H1 (cell line): ENCODE results near the gene CSN3. TPM values are rescaled to one million over a fixed set of nuclear protein-coding genes. Genes with fewer than 3 reads are reported as not detected.

Experiments used
- CTCF ChIA-PET: fragments of 300-600 bp; sonication (Branson Sonifier 250); formaldehyde crosslinking; loops from one replicate; lab custom pipeline; 2021; ENCODE audit not compliant: partially characterized antibody; lab: Charles Lee
- POLR2A ChIA-PET: fragments of 300-600 bp; sonication (Branson Sonifier 250); formaldehyde crosslinking; loops from one replicate; lab custom pipeline; 2021; ENCODE audit warnings: inconsistent platforms; ENCODE audit not compliant: partially characterized antibody; lab: Charles Lee
- DNase-seq, 2 experiments: peaks; one replicate each; pipeline versions ENCODE4 v3.0.0 to v3.0.0-alpha.2; 2010 to 2022; ENCODE audit warnings: low spot score in 2 of 2, low read depth in 1 of 2, mixed read lengths in 1 of 2
- FAIRE-seq: peaks from 2 replicates; lab custom pipeline; 2011; peaks lifted over from hg19 to GRCh38; lab: Jason Lieb, UNC
- H2AFZ ChIP-seq: 2 replicates; pipeline ENCODE4 v1.8.1; 2012; ENCODE audit warnings: low read length, inconsistent platforms
- H2AK5ac ChIP-seq: 2 replicates; pipeline ENCODE4 v1.6.1; 2013; ENCODE audit warnings: low read depth, low read length
- H2BK120ac ChIP-seq: replicated peaks from 2 replicates; pipeline ENCODE3; 2013; ENCODE audit warnings: low read depth, low read length, inconsistent platforms
- H2BK12ac ChIP-seq: 2 replicates; pipeline ENCODE4 v1.6.1; 2013; ENCODE audit warnings: low read depth, low read length
- H2BK15ac ChIP-seq: 2 replicates; pipeline ENCODE4 v1.6.1; 2013; ENCODE audit warnings: low read length
- H2BK20ac ChIP-seq: 2 replicates; pipeline ENCODE4 v1.6.1; 2013; ENCODE audit warnings: low read length
- H2BK5ac ChIP-seq: 2 replicates; pipeline ENCODE4 v1.6.1; 2013; ENCODE audit warnings: low read depth, low read length
- H3K14ac ChIP-seq: 2 replicates; pipeline ENCODE4 v1.6.1; 2013; ENCODE audit warnings: inconsistent platforms; ENCODE audit not compliant: insufficient read length
- H3K18ac ChIP-seq: 2 replicates; pipeline ENCODE4 v1.6.1; 2013; ENCODE audit warnings: low read length; ENCODE audit errors: extremely low read depth
- H3K23ac ChIP-seq: 2 replicates; pipeline ENCODE4 v1.6.1; 2013; ENCODE audit warnings: inconsistent platforms; ENCODE audit not compliant: insufficient read length
- H3K23me2 ChIP-seq: 2 replicates; pipeline ENCODE4 v1.6.1; 2013; ENCODE audit warnings: low read depth, low read length
- H3K27ac ChIP-seq: 2 replicates; pipeline ENCODE4 v1.6.1; 2011; ENCODE audit warnings: low read depth, low read length, inconsistent platforms
- H3K27me3 ChIP-seq, 4 experiments: replicated peaks in 1 of 4; 1 replicate in 1 of 4; 2 replicates in 3 of 4; pipeline versions ENCODE4 v1.6.1 to v1.8.1; 2011 to 2013; ENCODE audit warnings: low read length in 3 of 4, mild to moderate bottlenecking in 3 of 4, inconsistent platforms in 2 of 4, mixed read lengths in 2 of 4, moderate library complexity in 1 of 4; ENCODE audit not compliant: control insufficient read depth in 3 of 4, insufficient read depth in 3 of 4; ENCODE audit errors: extremely low read depth in 1 of 4
- H3K36me3 ChIP-seq, 4 experiments: 2 replicates each; pipeline versions ENCODE4 v1.6.1 to v1.8.1; 2011 to 2013; ENCODE audit warnings: mild to moderate bottlenecking in 4 of 4, low read length in 3 of 4, moderate library complexity in 2 of 4, control low read depth in 1 of 4, inconsistent platforms in 1 of 4; ENCODE audit not compliant: insufficient read depth in 4 of 4, control insufficient read depth in 2 of 4
- H3K4ac ChIP-seq: replicated peaks from 2 replicates; pipeline ENCODE3; 2013; ENCODE audit warnings: low read length, low read depth, mixed read lengths, inconsistent platforms; ENCODE audit not compliant: insufficient read length
- H3K4me1 ChIP-seq, 4 experiments: replicated peaks in 1 of 4; 1 replicate in 1 of 4; 2 replicates in 3 of 4; pipeline versions ENCODE4 v1.6.1 to v1.8.1; 2011 to 2013; ENCODE audit warnings: low read length in 3 of 4, inconsistent platforms in 2 of 4, mixed read lengths in 1 of 4; ENCODE audit not compliant: insufficient read depth in 4 of 4, control insufficient read depth in 3 of 4
- H3K4me2 ChIP-seq, 2 experiments: 2 replicates each; pipeline versions ENCODE4 v1.6.1 to v1.8.1; 2011 to 2013; ENCODE audit warnings: low read depth in 2 of 2, low read length in 2 of 2, control low read depth in 1 of 2, inconsistent platforms in 1 of 2, mild to moderate bottlenecking in 1 of 2; ENCODE audit not compliant: insufficient read depth in 1 of 2
- H3K4me3 ChIP-seq, 4 experiments: fragments of 200-600, 300-600 bp in 1 of 4; sonication (generic), shearing (Covaris generic), sonication (Bioruptor Twin) in 1 of 4; 2 replicates each; pipeline versions ENCODE4 v1.5.1 to v1.8.1; 2011 to 2016; ENCODE audit warnings: low read length in 4 of 4, low read depth in 3 of 4, control low read depth in 2 of 4, inconsistent platforms in 2 of 4, mild to moderate bottlenecking in 2 of 4, mixed read lengths in 1 of 4, moderate library complexity in 1 of 4; ENCODE audit not compliant: insufficient read depth in 2 of 4; ENCODE audit errors: extremely low read depth in 1 of 4
- H3K56ac ChIP-seq: replicated peaks from 2 replicates; pipeline ENCODE3; 2013; ENCODE audit warnings: low read depth, mild to moderate bottlenecking, mixed read lengths, low read length, inconsistent platforms; ENCODE audit not compliant: insufficient read length
- H3K79me1 ChIP-seq: 2 replicates; pipeline ENCODE4 v1.6.1; 2013; ENCODE audit warnings: low read depth, low read length, control low read depth
- H3K79me2 ChIP-seq, 2 experiments: 2 replicates each; pipeline versions ENCODE4 v1.6.1 to v1.8.1; 2012 to 2013; ENCODE audit warnings: low read length in 2 of 2, mild to moderate bottlenecking in 2 of 2, inconsistent platforms in 1 of 2; ENCODE audit not compliant: insufficient read depth in 2 of 2, control insufficient read depth in 1 of 2
- H3K9ac ChIP-seq, 4 experiments: replicated peaks in 1 of 4; 1 replicate in 1 of 4; 2 replicates in 3 of 4; pipeline versions ENCODE4 v1.6.1 to v1.8.1; 2011 to 2013; ENCODE audit warnings: low read depth in 3 of 4, low read length in 3 of 4, control low read depth in 2 of 4, mild to moderate bottlenecking in 2 of 4, moderate library complexity in 2 of 4, inconsistent platforms in 1 of 4; ENCODE audit errors: extremely low read depth in 1 of 4
- H3K9me3 ChIP-seq, 2 experiments: 2 replicates each; pipeline versions ENCODE4 v1.6.1 to v1.8.1; 2012 to 2013; ENCODE audit warnings: mild to moderate bottlenecking in 2 of 2, moderate library complexity in 2 of 2, control low read depth in 1 of 2, inconsistent platforms in 1 of 2, low read depth in 1 of 2, low read length in 1 of 2, mixed read lengths in 1 of 2; ENCODE audit not compliant: insufficient read depth in 2 of 2
- H4K20me1 ChIP-seq, 2 experiments: replicated peaks in 1 of 2; 2 replicates each; pipeline versions ENCODE3 to v1.8.1; 2011 to 2013; ENCODE audit warnings: inconsistent platforms in 2 of 2, low read length in 2 of 2, mild to moderate bottlenecking in 1 of 2; ENCODE audit not compliant: insufficient read depth in 2 of 2, control insufficient read depth in 1 of 2
- H4K5ac ChIP-seq: 2 replicates; pipeline ENCODE4 v1.6.1; 2013; ENCODE audit warnings: low read length, low read depth, mixed read lengths, inconsistent platforms; ENCODE audit not compliant: insufficient read length
- H4K8ac ChIP-seq: 2 replicates; pipeline ENCODE4 v1.8.0; 2013; ENCODE audit warnings: mild to moderate bottlenecking, moderate library complexity, low read length, inconsistent platforms; ENCODE audit not compliant: insufficient read depth; ENCODE audit errors: extremely low read depth
- H4K91ac ChIP-seq: replicated peaks from 2 replicates; pipeline ENCODE3; 2013; ENCODE audit warnings: low read length, mixed read lengths, inconsistent platforms; ENCODE audit not compliant: insufficient read length
- SAP30 ChIP-seq: fragments of 300-600 bp; sonication (generic); IDR thresholded peaks from 2 replicates; pipeline ENCODE4 v1.7.1; 2012; ENCODE audit warnings: low read length, moderate library complexity, mild to moderate bottlenecking, inconsistent platforms; ENCODE audit not compliant: insufficient read depth, insufficient replicate concordance
- SRF ChIP-seq: IDR thresholded peaks from 2 replicates; pipeline ENCODE4 v1.6.1; 2011; ENCODE audit warnings: mild to moderate bottlenecking, low read depth, low read length, moderate library complexity
- TEAD4 ChIP-seq: IDR thresholded peaks from 2 replicates; pipeline ENCODE4 v1.6.1; 2012; ENCODE audit warnings: low read depth, low read length, inconsistent platforms, mixed read lengths
- WGBS, 2 experiments: shearing (Covaris generic) in 1 of 2; methylation state at CpG; one replicate each; pipeline versions ENCODE4 v1.1.6 to v1.1.7; 2013 to 2015; ENCODE audit warnings: low lambda C conversion rate in 2 of 2, mixed read lengths in 2 of 2, inconsistent platforms in 1 of 2, low coverage in 1 of 2, missing lambda C conversion rate in 1 of 2; ENCODE audit not compliant: insufficient replicate concordance in 2 of 2, insufficient coverage in 1 of 2, insufficient read length in 1 of 2; ENCODE audit errors: extremely low coverage in 1 of 2, missing lambda C conversion rate in 1 of 2; 5-methylcytosine and 5-hydroxymethylcytosine counted together
- polyA plus RNA-seq, 7 experiments: library from polyadenylated mRNA; depleted of rRNA in 3 of 7; stranded (reverse) in 5 of 7; unstranded in 2 of 7; fragments of >200 nt in 5 of 7; fragments of 200-250 nt in 2 of 7; gene quantifications; 1 replicate in 5 of 7; 2 replicates in 1 of 7; 4 replicates in 1 of 7; pipeline versions ENCODE4 v1.2.1 to v1.2.3, GENCODE V29; 2011 to 2013; ENCODE audit warnings: missing spikeins in 2 of 7, mixed read lengths in 2 of 7
- total RNA-seq: library from RNA; stranded (reverse); fragmentation: NEBNext Ultra II Directional; extraction: Animal tissue kit (Norgen Biotek cat#: 25700); gene quantifications from 2 replicates; pipeline ENCODE4 v1.2.1, GENCODE V29; 2021

The CSN3 gene
- total and polyA plus RNA-seq, 2 of the 8 experiments (the other 6 are each of a cell fraction or from before 2014, with no cell fraction given): not detected

DNA sequence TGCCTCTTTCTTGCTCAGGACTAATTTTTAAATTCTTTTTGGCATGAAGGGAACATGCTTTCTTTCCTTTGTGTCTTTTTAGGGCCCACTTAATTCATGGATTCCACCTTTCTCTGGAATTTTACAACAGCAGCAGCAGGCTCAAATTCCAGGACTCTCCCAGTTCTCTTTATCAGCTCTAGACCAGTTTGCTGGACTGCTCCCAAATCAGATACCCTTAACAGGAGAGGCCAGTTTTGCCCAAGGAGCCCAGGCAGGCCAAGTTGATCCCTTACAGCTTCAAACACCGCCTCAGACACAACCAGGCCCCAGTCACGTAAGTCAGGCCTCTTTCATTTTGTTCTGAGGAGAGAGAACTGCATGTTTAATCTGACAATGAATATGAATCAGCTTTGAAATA, 44.6 kb upstream of the CSN3 start:
- H3K36me3 ChIP-seq: no peaks in the 10 kb centered on the region
- no peak overlapping the region for H2BK20ac ChIP-seq
- ChIA-PET CTCF (interaction anchor here (1.0 to 2.6 kb wide), 4 partner anchors 10 to 303 kb away, joined by 4 to 12 read pairs (median 5); no protein-coding TSS in a partner anchor), POLR2A (no interaction called here)
- TF ChIP-seq SAP30 (no peak), SRF (no peak), TEAD4 (0 out of 2 replicates have a peak, but pooled peaks have one; percentile 42)
- no peak overlapping the region for H3K4me3 ChIP-seq
- no peak overlapping the region for H3K27ac ChIP-seq
- DNase-seq (no peak), FAIRE-seq (no peak)
- H2BK15ac ChIP-seq: no peak overlapping the region
- no peak overlapping the region for H3K18ac ChIP-seq
- H2AK5ac ChIP-seq: no peak overlapping the region
- H3K4ac ChIP-seq: no peak overlapping the region
- no peak overlapping the region for H4K5ac ChIP-seq
- WGBS, 2 experiments: 68% methylated on average over 2 of the region's 2 CpGs; no CpG with 5 or more reads in 1 of the 2 experiments
- H4K8ac ChIP-seq: no peak overlapping the region
- H3K23me2 ChIP-seq: no peaks in the 10 kb centered on the region
- H3K9ac ChIP-seq: no peak overlapping the region
- no peaks in the 10 kb centered on the region for H3K9me3 ChIP-seq
- H3K4me1 ChIP-seq: no peaks in the 10 kb centered on the region
- no peak overlapping the region; the same call in 1 of the 2 replicates for H2BK5ac ChIP-seq
- H4K20me1 ChIP-seq: no peaks in the 10 kb centered on the region
- no peak overlapping the region for H3K23ac ChIP-seq
- no peak overlapping the region for H3K4me2 ChIP-seq
- no peak overlapping the region for H2BK12ac ChIP-seq
- H2AFZ ChIP-seq: peak overlapping the region; percentile 86
- no peak overlapping the region for H3K56ac ChIP-seq
- H3K27me3 ChIP-seq: no peaks in the 10 kb centered on the region
- H4K91ac ChIP-seq: no peak overlapping the region
- no peak overlapping the region for H3K14ac ChIP-seq
- H2BK120ac ChIP-seq: no peak overlapping the region
- H3K79me1 ChIP-seq: no peaks in the 10 kb centered on the region
- H3K79me2 ChIP-seq: no peaks in the 10 kb centered on the region
